Measurements from ENCODE around the gene BLOC1S1.

GRCh38 chr12:55732288-55732687 lies 16.4 kb downstream of the BLOC1S1 start:
- TF ChIP-seq CTCF (IDR thresholded peaks at IDR 0.05) (no peak), POLR2A (IDR thresholded peaks at IDR 0.05) (no peak)

Data from uterus (tissue), 2 donors.